Liver (tissue), 9 donors: Measurements from ENCODE around the gene TMEM114. TPM values are rescaled to one million over a fixed set of nuclear protein-coding genes. Genes with fewer than 3 reads are reported as not detected.

Source experiments
- DNase-seq: peaks from one replicate; pipeline ENCODE4 v3.0.0-alpha.2; 2017; ENCODE audit warnings: low spot score
- H3K27ac ChIP-seq, 2 donors: one replicate each; pipeline ENCODE4 v1.7.0; 2013; ENCODE audit warnings: inconsistent platforms in 2 of 2, low read length in 2 of 2, control low read depth in 1 of 2, low read depth in 1 of 2, mild to moderate bottlenecking in 1 of 2
- H3K27me3 ChIP-seq, 4 donors: one replicate each; pipeline versions ENCODE4 v1.6.1 to v1.7.0; 2013; ENCODE audit warnings: low read length in 3 of 4, inconsistent platforms in 1 of 4, mild to moderate bottlenecking in 1 of 4, moderate library complexity in 1 of 4; ENCODE audit not compliant: control insufficient read depth in 4 of 4, insufficient read depth in 4 of 4
- H3K36me3 ChIP-seq, 4 donors: one replicate each; pipeline versions ENCODE4 v1.6.1 to v1.7.0; 2013; ENCODE audit warnings: low read length in 3 of 4, mild to moderate bottlenecking in 3 of 4, low read depth in 1 of 4, moderate library complexity in 1 of 4; ENCODE audit not compliant: control insufficient read depth in 4 of 4, insufficient read depth in 3 of 4
- H3K4me1 ChIP-seq, 4 donors: one replicate each; pipeline versions ENCODE4 v1.6.1 to v1.7.0; 2013; ENCODE audit warnings: low read length in 3 of 4, mild to moderate bottlenecking in 3 of 4, moderate library complexity in 1 of 4; ENCODE audit not compliant: control insufficient read depth in 4 of 4, insufficient read depth in 4 of 4
- H3K4me3 ChIP-seq, 3 donors: one replicate each; pipeline versions ENCODE4 v1.6.1 to v1.7.0; 2013; ENCODE audit warnings: low read length in 3 of 3, control low read depth in 1 of 3, low read depth in 1 of 3, mild to moderate bottlenecking in 1 of 3
- H3K9ac ChIP-seq, 2 donors: one replicate each; pipeline ENCODE4 v1.7.0; 2013; ENCODE audit warnings: low read length in 2 of 2, mild to moderate bottlenecking in 2 of 2, moderate library complexity in 2 of 2, control low read depth in 1 of 2, low read depth in 1 of 2
- H3K9me3 ChIP-seq, 4 donors: one replicate each; pipeline versions ENCODE4 v1.6.1 to v1.7.0; 2013; ENCODE audit warnings: low read length in 3 of 4; ENCODE audit not compliant: control insufficient read depth in 4 of 4
- EGR1 ChIP-seq, 2 donors: IDR thresholded peaks; 2 replicates each; pipeline ENCODE4 v1.6.1; 2016 to 2018; ENCODE audit warnings: antibody characterized with exemption in 2 of 2, low read depth in 2 of 2
- FOXA1 ChIP-seq: IDR thresholded peaks from 2 replicates; pipeline ENCODE4 v1.6.1; 2016; ENCODE audit warnings: antibody characterized with exemption
- FOXA2 ChIP-seq: IDR thresholded peaks from 2 replicates; pipeline ENCODE4 v1.6.1; 2016; ENCODE audit warnings: antibody characterized with exemption
- GABPA ChIP-seq, 2 donors: IDR thresholded peaks in 1 of 2; conservative IDR thresholded peaks in 1 of 2; 2 replicates each; pipeline ENCODE4 v1.6.1; 2016; ENCODE audit warnings: antibody characterized with exemption in 2 of 2, mild to moderate bottlenecking in 1 of 2, moderate library complexity in 1 of 2
- HNF4A ChIP-seq, 2 donors: conservative IDR thresholded peaks; 2 replicates each; pipeline ENCODE4 v1.6.1; 2016; ENCODE audit warnings: antibody characterized with exemption in 2 of 2, mild to moderate bottlenecking in 2 of 2
- HNF4G ChIP-seq: IDR thresholded peaks from 2 replicates; pipeline ENCODE4 v1.6.1; 2016; ENCODE audit warnings: antibody characterized with exemption
- JUND ChIP-seq, 2 donors: IDR thresholded peaks; 2 replicates each; pipeline ENCODE4 v1.6.1; 2016; ENCODE audit warnings: antibody characterized with exemption in 2 of 2
- NR2F2 ChIP-seq: IDR thresholded peaks from 2 replicates; pipeline ENCODE4 v1.6.1; 2016; ENCODE audit warnings: antibody characterized with exemption
- RAD21 ChIP-seq, 2 donors: IDR thresholded peaks; 2 replicates each; pipeline ENCODE4 v1.6.1; 2016; ENCODE audit warnings: antibody characterized with exemption in 2 of 2, mild to moderate bottlenecking in 2 of 2
- SP1 ChIP-seq: IDR thresholded peaks from 2 replicates; pipeline ENCODE4 v1.6.1; 2018; ENCODE audit warnings: antibody characterized with exemption, mild to moderate bottlenecking
- TAF1 ChIP-seq: conservative IDR thresholded peaks from 2 replicates; pipeline ENCODE4 v1.6.1; 2016; ENCODE audit warnings: antibody characterized with exemption, mild to moderate bottlenecking
- YY1 ChIP-seq: IDR thresholded peaks from 2 replicates; pipeline ENCODE4 v1.6.1; 2016; ENCODE audit warnings: antibody characterized with exemption, mild to moderate bottlenecking
- WGBS: extraction: QIAGEN DNeasy Blood & Tissue Kit; methylation state at CpG from one replicate; pipeline ENCODE4 v1.1.7; 2013; 5-methylcytosine and 5-hydroxymethylcytosine counted together
- polyA plus RNA-seq, 2 donors: library from polyadenylated mRNA; stranded (reverse) in 1 of 2; unstranded in 1 of 2; fragments of 200-250 nt in 1 of 2; fragments of >200 nt in 1 of 2; fragmentation: Nextera tagmentation in 1 of 2; extraction: Ambion mirVana in 1 of 2; gene quantifications; one replicate each; pipeline versions ENCODE4 v1.2.1 to v1.2.3, GENCODE V29; 2013 to 2015
- total RNA-seq, 2 donors: library from RNA; depleted of rRNA; stranded (reverse); fragments of >200 nt; gene quantifications; one replicate each; pipeline ENCODE4 v1.2.3, GENCODE V29; 2014
- TF ChIP-seq, protein P1 (sequence below): fragments of 150-350 bp; IDR thresholded peaks from 2 replicates; pipeline ENCODE4 v1.5.1; 2017; ENCODE audit warnings: improper control_type of control experiment, low read depth, low read length; ENCODE audit not compliant: missing input control
- TF ChIP-seq, protein P2 (sequence below): IDR thresholded peaks from 2 replicates; pipeline ENCODE4 v1.6.1; 2016; ENCODE audit warnings: antibody characterized with exemption
- TF ChIP-seq, protein P3 (sequence below): IDR thresholded peaks from 2 replicates; pipeline ENCODE4 v1.6.1; 2016; ENCODE audit warnings: antibody characterized with exemption, mild to moderate bottlenecking
- TF ChIP-seq, protein P4 (sequence below): IDR thresholded peaks from 2 replicates; pipeline ENCODE4 v1.6.1; 2016; ENCODE audit warnings: antibody characterized with exemption
- TF ChIP-seq, protein P5 (sequence below): IDR thresholded peaks from 2 replicates; pipeline ENCODE4 v1.6.1; 2016; ENCODE audit warnings: antibody characterized with exemption
- donor health status: healthy.
- donor health status: healthy.
- donor health status: healthy.
- donor health status: healthy.
- donor health status: healthy.

TMEM114 gene
- total and polyA plus RNA-seq, 4 donors, result not detected

DNA sequence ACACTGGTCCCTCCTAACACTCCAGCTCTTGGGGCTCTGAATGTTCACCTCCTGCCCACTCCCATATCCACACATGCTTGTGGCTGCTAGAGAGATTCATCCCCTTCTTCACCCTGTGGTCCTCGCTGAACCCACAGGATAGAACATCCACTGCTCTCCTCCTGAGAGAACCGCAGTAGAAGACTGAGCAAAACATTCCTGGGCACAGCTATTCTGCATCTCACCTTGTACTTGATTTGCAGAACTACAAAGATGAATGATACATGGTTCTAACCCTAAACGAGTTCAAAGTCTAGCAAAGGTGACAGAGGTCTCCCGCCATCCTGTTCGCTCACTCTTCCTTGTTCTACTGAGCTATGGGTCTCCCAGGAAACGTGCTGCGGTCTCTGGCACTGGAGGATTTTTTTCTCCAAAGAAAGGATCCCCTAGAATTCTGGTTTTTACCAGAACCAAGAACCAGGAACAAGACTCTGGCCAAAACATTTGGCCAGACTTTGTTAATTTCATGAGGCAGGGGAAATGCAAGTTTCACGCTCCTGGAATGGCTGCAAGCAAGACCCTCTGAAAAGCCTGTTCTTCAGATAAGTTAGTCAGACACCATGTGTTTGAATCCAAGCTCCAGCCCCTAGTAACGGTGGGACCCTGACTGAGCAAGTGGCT, 39.5 kb downstream of the TMEM114 start:
- WGBS, result 41% methylated on average over 9 of the region's 9 CpGs
- Histone ChIP-seq H3K4me1 (peaks cover 4 to 42% (median 31%) of the 10 kb centered on the region in 4 donors), H3K4me3 (no peak overlapping the region), H3K9me3 (no peaks in the 10 kb centered on the region), H3K36me3 (no peaks in the 10 kb centered on the region), H3K27ac (peak overlapping the region; percentile 44 to 73), H3K9ac (no peak overlapping the region), H3K27me3 (peaks cover 0 to 2% (median 0%) of the 10 kb centered on the region in 4 donors)
- DNase-seq, result no peak
- TF ChIP-seq HNF4A (conservative IDR thresholded peaks at IDR 0.05), result peak in 1 of 2 donors; percentile 44
- TF ChIP-seq YY1, result peak; percentile 41
- TF ChIP-seq, protein P1, sequence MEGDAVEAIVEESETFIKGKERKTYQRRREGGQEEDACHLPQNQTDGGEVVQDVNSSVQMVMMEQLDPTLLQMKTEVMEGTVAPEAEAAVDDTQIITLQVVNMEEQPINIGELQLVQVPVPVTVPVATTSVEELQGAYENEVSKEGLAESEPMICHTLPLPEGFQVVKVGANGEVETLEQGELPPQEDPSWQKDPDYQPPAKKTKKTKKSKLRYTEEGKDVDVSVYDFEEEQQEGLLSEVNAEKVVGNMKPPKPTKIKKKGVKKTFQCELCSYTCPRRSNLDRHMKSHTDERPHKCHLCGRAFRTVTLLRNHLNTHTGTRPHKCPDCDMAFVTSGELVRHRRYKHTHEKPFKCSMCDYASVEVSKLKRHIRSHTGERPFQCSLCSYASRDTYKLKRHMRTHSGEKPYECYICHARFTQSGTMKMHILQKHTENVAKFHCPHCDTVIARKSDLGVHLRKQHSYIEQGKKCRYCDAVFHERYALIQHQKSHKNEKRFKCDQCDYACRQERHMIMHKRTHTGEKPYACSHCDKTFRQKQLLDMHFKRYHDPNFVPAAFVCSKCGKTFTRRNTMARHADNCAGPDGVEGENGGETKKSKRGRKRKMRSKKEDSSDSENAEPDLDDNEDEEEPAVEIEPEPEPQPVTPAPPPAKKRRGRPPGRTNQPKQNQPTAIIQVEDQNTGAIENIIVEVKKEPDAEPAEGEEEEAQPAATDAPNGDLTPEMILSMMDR, result no peak
- TF ChIP-seq SP1, result no peak

DNA sequence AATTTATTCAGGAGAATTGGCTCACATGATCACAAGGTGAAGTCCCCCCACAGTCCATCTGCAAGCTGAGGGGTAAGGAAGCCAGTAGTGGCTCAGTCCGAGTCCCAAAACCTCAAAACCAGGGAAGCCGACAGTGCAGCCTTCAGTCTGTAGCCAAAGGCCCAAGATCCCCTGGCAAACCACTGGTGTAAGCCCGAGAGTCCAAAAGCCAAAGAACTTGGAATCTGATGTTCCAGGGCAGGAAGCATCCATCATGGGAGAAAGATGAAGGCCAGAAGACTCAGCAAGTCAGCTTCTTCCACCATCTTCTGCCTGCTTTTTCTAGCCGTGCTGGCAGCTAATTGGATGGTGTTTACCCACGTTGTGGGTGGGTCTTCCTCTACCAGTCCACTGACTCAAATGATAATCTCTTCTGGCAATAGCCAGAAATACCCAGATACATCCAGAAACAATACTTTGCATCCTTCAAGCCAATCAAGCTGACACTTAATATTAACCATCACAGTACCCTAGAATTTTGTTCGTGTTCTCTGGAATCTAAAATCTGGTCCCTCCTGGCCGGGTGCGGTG, 40.4 kb downstream of the TMEM114 start:
- Histone ChIP-seq H3K4me3 (no peak overlapping the region), H3K9me3 (no peaks in the 10 kb centered on the region), H3K27me3 (peaks cover 0 to 2% (median 0%) of the 10 kb centered on the region in 4 donors), H3K27ac (no peak overlapping the region), H3K36me3 (no peaks in the 10 kb centered on the region), H3K4me1 (peaks cover 4 to 42% (median 31%) of the 10 kb centered on the region in 4 donors), H3K9ac (no peak overlapping the region)
- WGBS, result 73% methylated on average over 8 of the region's 8 CpGs
- TF ChIP-seq HNF4A (conservative IDR thresholded peaks at IDR 0.05) (peak; percentile 17 to 69), SP1 (no peak)
- DNase-seq, result no peak

GRCh38 chr16:8548166-8548565, 42.1 kb downstream of the TMEM114 start:
- H3K4me3 ChIP-seq, result no peak overlapping the region
- WGBS, result 67% methylated on average over 3 of the region's 3 CpGs
- peaks cover 0 to 2% (median 0%) of the 10 kb centered on the region in 4 donors for H3K27me3 ChIP-seq
- no peak overlapping the region for H3K9ac ChIP-seq
- no peaks in the 10 kb centered on the region for H3K9me3 ChIP-seq
- no peak for DNase-seq
- H3K27ac ChIP-seq, result no peak overlapping the region
- peaks cover 4 to 42% (median 31%) of the 10 kb centered on the region in 4 donors for H3K4me1 ChIP-seq
- no peaks in the 10 kb centered on the region for H3K36me3 ChIP-seq
- TF ChIP-seq SP1, result no peak
- TF ChIP-seq, protein P2, sequence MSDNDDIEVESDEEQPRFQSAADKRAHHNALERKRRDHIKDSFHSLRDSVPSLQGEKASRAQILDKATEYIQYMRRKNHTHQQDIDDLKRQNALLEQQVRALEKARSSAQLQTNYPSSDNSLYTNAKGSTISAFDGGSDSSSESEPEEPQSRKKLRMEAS, result no peak
- no peak for TF ChIP-seq NR2F2
- no peak for TF ChIP-seq FOXA1
- TF ChIP-seq, protein P3, sequence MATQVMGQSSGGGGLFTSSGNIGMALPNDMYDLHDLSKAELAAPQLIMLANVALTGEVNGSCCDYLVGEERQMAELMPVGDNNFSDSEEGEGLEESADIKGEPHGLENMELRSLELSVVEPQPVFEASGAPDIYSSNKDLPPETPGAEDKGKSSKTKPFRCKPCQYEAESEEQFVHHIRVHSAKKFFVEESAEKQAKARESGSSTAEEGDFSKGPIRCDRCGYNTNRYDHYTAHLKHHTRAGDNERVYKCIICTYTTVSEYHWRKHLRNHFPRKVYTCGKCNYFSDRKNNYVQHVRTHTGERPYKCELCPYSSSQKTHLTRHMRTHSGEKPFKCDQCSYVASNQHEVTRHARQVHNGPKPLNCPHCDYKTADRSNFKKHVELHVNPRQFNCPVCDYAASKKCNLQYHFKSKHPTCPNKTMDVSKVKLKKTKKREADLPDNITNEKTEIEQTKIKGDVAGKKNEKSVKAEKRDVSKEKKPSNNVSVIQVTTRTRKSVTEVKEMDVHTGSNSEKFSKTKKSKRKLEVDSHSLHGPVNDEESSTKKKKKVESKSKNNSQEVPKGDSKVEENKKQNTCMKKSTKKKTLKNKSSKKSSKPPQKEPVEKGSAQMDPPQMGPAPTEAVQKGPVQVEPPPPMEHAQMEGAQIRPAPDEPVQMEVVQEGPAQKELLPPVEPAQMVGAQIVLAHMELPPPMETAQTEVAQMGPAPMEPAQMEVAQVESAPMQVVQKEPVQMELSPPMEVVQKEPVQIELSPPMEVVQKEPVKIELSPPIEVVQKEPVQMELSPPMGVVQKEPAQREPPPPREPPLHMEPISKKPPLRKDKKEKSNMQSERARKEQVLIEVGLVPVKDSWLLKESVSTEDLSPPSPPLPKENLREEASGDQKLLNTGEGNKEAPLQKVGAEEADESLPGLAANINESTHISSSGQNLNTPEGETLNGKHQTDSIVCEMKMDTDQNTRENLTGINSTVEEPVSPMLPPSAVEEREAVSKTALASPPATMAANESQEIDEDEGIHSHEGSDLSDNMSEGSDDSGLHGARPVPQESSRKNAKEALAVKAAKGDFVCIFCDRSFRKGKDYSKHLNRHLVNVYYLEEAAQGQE, result no peak
- TF ChIP-seq GABPA (IDR thresholded peaks at IDR 0.05 in 1 of 2, conservative IDR thresholded peaks at IDR 0.05 in 1 of 2), result no peak
- TF ChIP-seq TAF1, result no peak
- TF ChIP-seq, protein P1, result no peak
- TF ChIP-seq, protein P4, sequence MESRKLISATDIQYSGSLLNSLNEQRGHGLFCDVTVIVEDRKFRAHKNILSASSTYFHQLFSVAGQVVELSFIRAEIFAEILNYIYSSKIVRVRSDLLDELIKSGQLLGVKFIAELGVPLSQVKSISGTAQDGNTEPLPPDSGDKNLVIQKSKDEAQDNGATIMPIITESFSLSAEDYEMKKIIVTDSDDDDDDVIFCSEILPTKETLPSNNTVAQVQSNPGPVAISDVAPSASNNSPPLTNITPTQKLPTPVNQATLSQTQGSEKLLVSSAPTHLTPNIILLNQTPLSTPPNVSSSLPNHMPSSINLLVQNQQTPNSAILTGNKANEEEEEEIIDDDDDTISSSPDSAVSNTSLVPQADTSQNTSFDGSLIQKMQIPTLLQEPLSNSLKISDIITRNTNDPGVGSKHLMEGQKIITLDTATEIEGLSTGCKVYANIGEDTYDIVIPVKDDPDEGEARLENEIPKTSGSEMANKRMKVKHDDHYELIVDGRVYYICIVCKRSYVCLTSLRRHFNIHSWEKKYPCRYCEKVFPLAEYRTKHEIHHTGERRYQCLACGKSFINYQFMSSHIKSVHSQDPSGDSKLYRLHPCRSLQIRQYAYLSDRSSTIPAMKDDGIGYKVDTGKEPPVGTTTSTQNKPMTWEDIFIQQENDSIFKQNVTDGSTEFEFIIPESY, result no peak
- TF ChIP-seq RAD21 (IDR thresholded peaks at IDR 0.05), result no peak
- TF ChIP-seq, protein P5, sequence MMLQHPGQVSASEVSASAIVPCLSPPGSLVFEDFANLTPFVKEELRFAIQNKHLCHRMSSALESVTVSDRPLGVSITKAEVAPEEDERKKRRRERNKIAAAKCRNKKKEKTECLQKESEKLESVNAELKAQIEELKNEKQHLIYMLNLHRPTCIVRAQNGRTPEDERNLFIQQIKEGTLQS, result no peak
- no peak for TF ChIP-seq JUND (IDR thresholded peaks at IDR 0.05)
- no peak for TF ChIP-seq HNF4G
- TF ChIP-seq FOXA2, result no peak
- TF ChIP-seq YY1, result no peak
- TF ChIP-seq EGR1 (IDR thresholded peaks at IDR 0.05; ENCODE audit: low read depth in 2 of 2), result no peak
- TF ChIP-seq HNF4A (conservative IDR thresholded peaks at IDR 0.05), result no peak
